ENCODE data around the gene MAB21L4. TPM values are rescaled to one million over a fixed set of nuclear protein-coding genes. Genes with fewer than 3 reads are reported as not detected.

The MAB21L4 gene
- total and polyA plus RNA-seq, 12 donors, result 0.10 to 0.32 TPM; not detected in 10

- intact Hi-C loops (cut with DNase I), result no loop called here
- Histone ChIP-seq H3K36me3 (replicated peaks in 1 of 2) (no peaks in the 10 kb centered on the region), H3K9me3 (replicated peaks in 1 of 3) (no peaks in the 10 kb centered on the region), H3K27ac (no peak within 1 kb of the TSS), H3K4me1 (replicated peaks in 1 of 2) (no peaks in the 10 kb centered on the region), H3K27me3 (no peaks in the 10 kb centered on the region), H3K4me3 (no peak within 1 kb of the TSS)
- TF ChIP-seq POLR2A (IDR thresholded peaks at IDR 0.05) (no peak), CTCF (IDR thresholded peaks at IDR 0.05) (no peak)
- WGBS, 4 donors, result 64 to 81% (median 75%) methylated on average over 17 to 21 of the region's 21 CpGs
- no peak for DNase-seq
Observed at GRCh38 chr2:240868286-240869108, 27.5 kb downstream of the MAB21L4 start, which contains the start of gene AGXT. TSS of gene AGXT (plus strand) at chr2:240868824. CDS start at chr2:240868866, 42 bp downstream.

DNA sequence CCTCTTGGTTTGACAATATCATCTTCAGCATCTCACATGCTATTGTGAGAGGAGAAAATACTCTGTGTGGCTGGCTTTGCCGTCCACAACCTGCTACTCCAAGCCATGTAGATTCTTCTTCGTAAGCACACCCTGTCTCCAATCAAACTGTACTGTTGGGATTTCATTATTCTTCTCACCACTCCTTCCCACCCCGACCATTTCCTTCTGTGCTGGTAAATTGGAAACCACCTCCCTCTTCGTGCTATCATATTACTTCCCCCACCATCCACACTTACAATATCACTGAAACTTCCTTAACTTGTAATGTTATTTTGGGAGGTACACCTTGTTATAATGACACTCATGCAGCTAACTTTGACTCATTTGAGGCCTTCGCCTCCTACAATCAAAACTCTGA, 30.6 kb downstream of the MAB21L4 start:
- no peaks in the 10 kb centered on the region for H3K36me3 ChIP-seq (replicated peaks in 1 of 2)
- no peaks in the 10 kb centered on the region for H3K4me1 ChIP-seq (replicated peaks in 1 of 2)
- intact Hi-C loops (cut with DNase I), result no loop called here
- DNase-seq, result no peak
- TF ChIP-seq POLR2A (IDR thresholded peaks at IDR 0.05) (no peak), CTCF (IDR thresholded peaks at IDR 0.05) (no peak)
- no peak overlapping the region for H3K4me3 ChIP-seq
- H3K27ac ChIP-seq, result no peak overlapping the region
- H3K9me3 ChIP-seq (replicated peaks in 1 of 3), result no peaks in the 10 kb centered on the region
- WGBS, 4 donors, result 76 to 87% (median 80%) methylated on average over 5 of the region's 5 CpGs
- H3K27me3 ChIP-seq, result no peaks in the 10 kb centered on the region

GRCh38 chr2:240864475-240864874, 31.5 kb downstream of the MAB21L4 start:
- Histone ChIP-seq H3K27ac (no peak overlapping the region), H3K36me3 (replicated peaks in 1 of 2) (no peaks in the 10 kb centered on the region), H3K4me3 (no peak overlapping the region), H3K4me1 (replicated peaks in 1 of 2) (no peaks in the 10 kb centered on the region), H3K27me3 (no peaks in the 10 kb centered on the region), H3K9me3 (replicated peaks in 1 of 3) (no peaks in the 10 kb centered on the region)
- no peak for TF ChIP-seq CTCF (IDR thresholded peaks at IDR 0.05)
- no peak for TF ChIP-seq POLR2A (IDR thresholded peaks at IDR 0.05)
- no peak for DNase-seq
- intact Hi-C loops (cut with DNase I), result no loop called here
- WGBS, 4 donors, result 83 to 92% (median 86%) methylated on average over 3 of the region's 3 CpGs

DNA sequence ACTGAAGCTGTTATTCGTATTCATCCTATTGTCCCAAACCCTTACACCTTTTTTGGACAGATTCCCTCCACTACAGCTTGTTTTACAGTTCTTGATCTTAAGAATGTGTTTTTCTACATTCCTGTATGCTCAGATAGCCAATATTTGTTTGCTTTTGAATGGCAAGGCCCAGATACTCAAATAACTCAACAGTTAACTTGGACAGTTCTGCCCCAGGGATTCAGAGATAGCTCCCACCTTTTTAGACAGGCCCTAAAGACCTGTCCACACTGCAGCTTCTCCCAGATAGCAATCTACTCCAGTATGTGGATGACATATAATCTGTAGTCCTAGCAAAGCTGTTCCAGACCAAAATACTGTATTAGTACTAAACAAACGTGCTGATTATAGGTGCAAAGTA, 34.4 kb downstream of the MAB21L4 start:
- no peak overlapping the region for H3K4me3 ChIP-seq
- no peaks in the 10 kb centered on the region for H3K9me3 ChIP-seq (replicated peaks in 1 of 3)
- no peak for DNase-seq
- H3K27ac ChIP-seq, result no peak overlapping the region
- H3K27me3 ChIP-seq, result no peaks in the 10 kb centered on the region
- no peak for TF ChIP-seq CTCF (IDR thresholded peaks at IDR 0.05)
- TF ChIP-seq POLR2A (IDR thresholded peaks at IDR 0.05), result no peak
- no peaks in the 10 kb centered on the region for H3K4me1 ChIP-seq (replicated peaks in 1 of 2)
- intact Hi-C loops (cut with DNase I), result no loop called here
- H3K36me3 ChIP-seq (replicated peaks in 1 of 2), result no peaks in the 10 kb centered on the region
- WGBS, 4 donors, result 84 to 89% (median 88%) methylated on average over 2 of the region's 2 CpGs
